Hematopoietic multipotent progenitor cell treated with erythropoietin and hydrocortisone succinate and interleukin-3 and kit ligand, for 17 days (in vitro differentiated cells): Measurements from ENCODE around the gene PLXNA4.

Experiments
- DNase-seq: peaks from one replicate; pipeline ENCODE4 v3.0.0-alpha.2; 2015; ENCODE audit warnings: low spot score

Gene PLXNA4

DNA sequence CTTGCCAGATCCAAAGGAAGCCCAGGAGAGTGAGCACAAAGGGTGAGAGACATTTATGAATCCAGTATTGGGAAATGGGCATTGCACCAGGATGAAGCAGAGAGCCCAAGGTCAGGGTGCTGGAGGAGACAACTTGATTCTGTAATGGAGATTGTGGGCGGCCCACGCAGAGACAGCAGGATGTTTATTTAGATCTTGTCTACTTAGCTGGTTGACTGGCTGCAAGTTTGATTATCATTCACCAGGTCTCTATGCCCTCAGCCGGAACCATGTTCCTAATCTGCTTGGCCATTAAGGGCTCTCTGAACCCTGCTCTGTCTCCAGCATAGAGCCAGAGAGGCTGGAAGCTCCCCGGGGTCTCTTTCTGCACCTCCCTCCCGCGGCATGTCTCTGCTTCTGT lies 188.7 kb downstream of the PLXNA4 start:
- DNase-seq: no peak

DNA sequence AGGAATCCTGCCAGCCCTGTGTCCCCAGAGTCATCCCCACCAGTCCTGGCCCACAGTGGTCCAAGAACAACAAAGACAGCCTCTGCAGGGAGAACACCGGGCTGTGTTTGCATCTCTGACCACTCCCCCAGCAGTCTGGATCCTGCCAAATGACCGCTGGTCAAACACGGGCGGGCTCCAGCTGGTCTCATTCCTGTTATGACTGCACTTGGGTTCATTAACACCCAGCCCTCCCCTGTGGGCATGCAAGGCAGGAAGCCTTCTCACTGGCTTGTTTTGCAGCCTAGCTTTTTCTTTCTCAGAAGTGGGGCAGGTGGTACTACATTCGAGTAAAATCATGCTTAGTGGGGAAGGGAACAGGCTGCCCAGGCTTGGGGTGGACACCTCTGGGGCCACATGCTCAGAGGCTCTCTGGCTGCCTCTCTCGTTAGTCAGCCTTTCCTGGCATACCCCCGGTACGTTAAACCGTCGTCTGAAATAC lies 190.0 kb downstream of the PLXNA4 start:
- no peak for DNase-seq

DNA sequence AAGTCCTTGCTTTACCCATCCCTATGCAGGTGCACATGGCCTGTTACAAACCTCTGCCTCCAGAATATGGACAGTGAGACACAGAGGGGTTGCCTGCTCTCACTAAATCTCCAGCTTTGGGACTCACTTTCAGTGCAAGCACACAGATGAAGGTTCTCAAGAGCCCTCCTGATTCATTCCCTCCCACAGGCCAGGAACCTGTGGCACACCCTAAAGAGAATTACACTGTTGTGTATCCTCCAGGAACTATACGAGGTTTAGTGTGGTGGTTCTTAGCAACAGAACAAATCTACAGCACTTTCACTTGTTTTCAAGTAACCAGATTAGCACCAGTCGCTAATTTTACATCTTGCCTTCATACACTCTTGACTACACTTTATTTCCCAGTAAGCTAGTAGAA lies 192.3 kb downstream of the PLXNA4 start:
- no peak for DNase-seq

- DNase-seq: no peak
Observed at GRCh38 chr7:132381742-132382472, 194.4 kb downstream of the PLXNA4 start.

GRCh38 chr7:132380059-132380458 lies 196.2 kb downstream of the PLXNA4 start:
- no peak for DNase-seq

DNA sequence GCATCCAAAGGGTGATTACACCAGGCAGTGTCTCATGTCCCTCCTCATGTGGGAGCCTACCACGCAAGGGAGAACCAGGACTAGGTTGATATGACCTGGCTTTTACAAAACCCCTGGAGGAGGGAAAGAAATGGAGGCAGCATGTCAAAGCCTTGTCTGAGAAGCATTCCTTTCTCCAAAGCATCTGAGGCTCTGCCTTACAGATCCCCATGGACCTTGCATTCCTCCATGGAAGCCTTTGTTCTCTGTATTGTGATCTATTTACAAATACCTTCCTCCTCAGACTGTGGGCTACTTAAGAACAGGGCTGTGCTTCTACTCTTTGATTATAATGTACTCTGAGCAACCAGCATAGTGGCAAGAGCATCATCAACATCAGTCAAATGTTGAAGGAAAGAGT lies 197.0 kb downstream of the PLXNA4 start:
- DNase-seq: no peak

GRCh38 chr7:132377703-132378584 lies 198.3 kb downstream of the PLXNA4 start:
- no peak for DNase-seq

- DNase-seq: no peak
Observed at GRCh38 chr7:132377015-132377414, 199.3 kb downstream of the PLXNA4 start.

GRCh38 chr7:132376361-132377013 lies 199.8 kb downstream of the PLXNA4 start:
- DNase-seq: no peak

GRCh38 chr7:132373879-132374278 lies 202.4 kb downstream of the PLXNA4 start:
- DNase-seq: no peak

DNA sequence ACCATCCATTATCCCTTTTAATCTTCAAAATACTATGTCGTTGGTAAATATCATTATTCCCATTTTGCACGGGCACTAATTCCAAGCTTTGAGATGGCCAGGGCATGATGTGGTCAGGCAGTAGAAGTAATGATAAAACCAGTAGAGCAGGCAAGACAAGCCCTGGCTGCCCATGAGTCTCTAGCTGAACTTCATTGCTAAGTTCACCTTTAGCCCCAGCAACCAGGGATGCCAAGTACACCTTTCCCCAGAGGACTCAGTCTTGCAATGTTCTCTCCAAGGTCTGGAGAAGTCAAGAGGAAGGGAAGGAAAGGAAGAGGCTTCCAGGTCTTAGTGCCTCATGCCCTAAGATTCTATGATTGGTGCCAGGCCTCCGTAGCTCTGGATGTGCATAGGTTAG lies 203.2 kb downstream of the PLXNA4 start:
- no peak for DNase-seq

DNA sequence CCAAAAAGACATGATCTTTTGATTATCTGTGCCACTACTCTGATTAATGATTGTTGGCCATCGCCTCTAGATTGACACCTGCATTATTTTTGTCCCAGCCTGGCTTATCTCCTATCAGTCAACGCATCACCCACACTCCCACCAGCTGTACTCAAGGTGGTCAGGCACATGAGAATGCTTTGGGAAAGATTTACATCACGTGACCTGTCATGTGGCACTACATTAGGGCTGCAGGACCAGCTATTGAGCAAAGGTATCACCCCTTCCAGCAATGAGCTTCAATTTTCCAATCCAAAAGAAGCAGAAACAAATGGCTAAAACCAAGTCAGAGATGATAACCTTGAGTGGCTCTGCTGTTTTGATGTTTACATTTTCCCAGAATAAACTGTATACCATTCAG lies 204.3 kb downstream of the PLXNA4 start:
- no peak for DNase-seq

GRCh38 chr7:132368246-132368900 lies 207.9 kb downstream of the PLXNA4 start:
- no peak for DNase-seq

GRCh38 chr7:132367795-132368194 lies 208.5 kb downstream of the PLXNA4 start:
- no peak for DNase-seq

DNA sequence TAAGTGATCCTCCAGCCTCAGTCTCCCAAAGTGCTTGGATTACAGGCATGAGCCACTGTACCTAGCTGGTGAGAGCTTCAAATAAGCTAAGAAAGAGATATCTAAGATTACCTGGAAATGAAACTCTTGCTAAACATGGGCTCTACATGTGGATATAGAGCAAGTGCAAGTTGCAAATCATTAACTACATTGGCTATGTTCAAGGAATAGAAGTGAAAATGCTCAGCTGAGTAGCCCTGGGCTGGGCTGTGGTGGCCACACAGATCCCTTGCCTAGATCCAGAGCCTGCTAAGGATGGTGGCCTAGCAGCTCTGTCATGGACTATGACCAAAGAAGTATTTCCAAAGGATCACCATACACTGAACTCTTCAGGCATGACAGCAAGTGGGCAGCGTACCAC lies 209.3 kb downstream of the PLXNA4 start:
- DNase-seq: no peak

DNA sequence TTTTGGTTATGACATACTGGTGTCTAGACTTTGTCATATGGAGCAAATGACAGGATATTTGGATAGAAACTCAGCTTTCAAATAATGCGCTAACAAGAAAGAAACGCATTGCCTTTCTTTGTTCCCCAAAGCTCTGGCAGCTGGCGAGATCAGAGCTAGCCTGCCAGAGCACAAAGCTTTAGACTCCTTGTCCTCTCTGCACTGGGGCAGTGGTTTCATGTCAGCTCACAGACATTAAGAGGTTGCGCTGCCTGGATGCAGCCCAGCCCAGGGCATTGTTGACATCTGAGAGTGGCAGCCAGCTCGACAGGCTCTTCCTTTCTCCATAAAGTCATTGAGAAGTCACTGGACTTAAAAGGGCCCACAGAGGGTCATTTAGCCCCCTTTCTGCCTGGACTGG lies 212.0 kb downstream of the PLXNA4 start:
- DNase-seq: no peak

- DNase-seq: no peak
Observed at GRCh38 chr7:132362059-132362458, 214.2 kb downstream of the PLXNA4 start.

GRCh38 chr7:132361146-132361545 lies 215.1 kb downstream of the PLXNA4 start:
- no peak for DNase-seq

- DNase-seq: no peak
Observed at GRCh38 chr7:132359743-132360142, 216.5 kb downstream of the PLXNA4 start.

GRCh38 chr7:132355048-132355447 lies 221.2 kb downstream of the PLXNA4 start:
- DNase-seq: no peak

- DNase-seq: no peak
Observed at GRCh38 chr7:132354527-132354926, 221.7 kb downstream of the PLXNA4 start.

GRCh38 chr7:132353936-132354335 lies 222.3 kb downstream of the PLXNA4 start:
- DNase-seq: no peak
